GM19023 (cell line): ENCODE data around the gene KYAT1.
A peak's percentile ranks its signal among the peaks of the same experiment; 100 is the strongest.

ENCODE experiments used
- ATAC-seq: cut with Tn5 transposase; IDR thresholded peaks from one replicate; pipeline ENCODE4 v1.9.1; 2021; ENCODE audit warnings: mild to moderate bottlenecking, moderate library complexity; ENCODE audit not compliant: unreplicated experiment

Gene KYAT1

GRCh38 chr9:128786681-128787601 lies 94.8 kb downstream of the KYAT1 start, which contains the start of gene TBC1D13:
TBC1D13 (plus strand) TSS chr9:128787253; CDS start chr9:128787354, 101 bp downstream.
- peak; percentile 89 for ATAC-seq

DNA sequence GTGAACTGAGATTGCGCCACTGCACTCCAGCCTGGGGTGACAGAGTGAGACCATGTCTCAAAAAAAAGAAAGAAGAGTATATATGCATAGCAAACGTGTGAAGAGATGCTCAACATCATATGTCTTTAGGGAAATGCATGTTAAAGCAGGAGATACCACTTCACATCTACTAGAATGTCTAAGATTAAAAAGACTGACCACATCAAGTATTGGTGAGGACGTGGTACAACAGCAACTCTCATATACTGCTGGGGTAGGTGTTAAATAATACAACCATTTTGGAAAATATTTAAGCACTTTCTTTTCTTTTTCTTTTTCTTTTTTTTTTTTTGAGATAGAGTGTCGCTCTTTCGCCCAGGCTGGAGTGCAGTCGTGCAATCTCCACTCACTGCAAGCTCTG lies 96.3 kb downstream of the KYAT1 start:
- no peak for ATAC-seq
